Epithelial cell of proximal tubule (primary cell): ENCODE measurements around the gene TBX15. TPM values are rescaled to one million over a fixed set of nuclear protein-coding genes. Genes with fewer than 3 reads are reported as not detected.
A peak's percentile ranks its signal among the peaks of the same experiment; 100 is the strongest.

Experiments used
- DNase-seq: peaks from one replicate; pipeline ENCODE4 v3.0.0-alpha.2; 2011; ENCODE audit warnings: low read depth
- H3K4me3 ChIP-seq: 2 replicates; pipeline ENCODE4 v1.5.1; 2011; ENCODE audit warnings: low read depth, mild to moderate bottlenecking, low read length
- total RNA-seq: library from RNA; depleted of rRNA; stranded (reverse); fragments of >200 nt; gene quantifications from 2 replicates; pipeline ENCODE4 v1.2.3, GENCODE V29; 2015
- TF ChIP-seq, protein P1 (sequence below): conservative IDR thresholded peaks from 2 replicates; pipeline ENCODE4 v1.5.1; 2012; ENCODE audit warnings: low read depth, mild to moderate bottlenecking, low read length

The TBX15 gene
- total RNA-seq, 1 donor from 2014 or later: not detected

DNA sequence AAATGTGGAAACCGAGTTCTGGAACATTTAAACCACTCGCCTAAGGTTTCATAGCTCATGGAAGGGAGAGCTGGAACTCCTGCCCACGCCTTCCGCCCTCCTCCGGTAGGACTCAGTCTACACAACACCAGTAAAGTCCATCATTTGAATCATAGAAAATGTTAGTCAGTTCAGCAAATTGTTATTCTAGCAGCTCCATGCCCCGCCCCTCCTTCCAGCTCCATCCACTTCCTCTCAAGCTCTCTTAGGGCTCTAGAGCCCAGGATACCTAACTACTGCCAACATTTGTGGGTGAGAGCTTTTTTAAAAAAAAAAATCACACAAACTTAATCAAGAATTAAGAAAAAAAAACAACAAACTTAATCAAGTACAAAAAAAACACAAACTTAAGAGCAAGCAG lies 121.8 kb downstream of the TBX15 start:
- DNase-seq: no peak
- no peak overlapping the region for H3K4me3 ChIP-seq
- TF ChIP-seq, protein P1, sequence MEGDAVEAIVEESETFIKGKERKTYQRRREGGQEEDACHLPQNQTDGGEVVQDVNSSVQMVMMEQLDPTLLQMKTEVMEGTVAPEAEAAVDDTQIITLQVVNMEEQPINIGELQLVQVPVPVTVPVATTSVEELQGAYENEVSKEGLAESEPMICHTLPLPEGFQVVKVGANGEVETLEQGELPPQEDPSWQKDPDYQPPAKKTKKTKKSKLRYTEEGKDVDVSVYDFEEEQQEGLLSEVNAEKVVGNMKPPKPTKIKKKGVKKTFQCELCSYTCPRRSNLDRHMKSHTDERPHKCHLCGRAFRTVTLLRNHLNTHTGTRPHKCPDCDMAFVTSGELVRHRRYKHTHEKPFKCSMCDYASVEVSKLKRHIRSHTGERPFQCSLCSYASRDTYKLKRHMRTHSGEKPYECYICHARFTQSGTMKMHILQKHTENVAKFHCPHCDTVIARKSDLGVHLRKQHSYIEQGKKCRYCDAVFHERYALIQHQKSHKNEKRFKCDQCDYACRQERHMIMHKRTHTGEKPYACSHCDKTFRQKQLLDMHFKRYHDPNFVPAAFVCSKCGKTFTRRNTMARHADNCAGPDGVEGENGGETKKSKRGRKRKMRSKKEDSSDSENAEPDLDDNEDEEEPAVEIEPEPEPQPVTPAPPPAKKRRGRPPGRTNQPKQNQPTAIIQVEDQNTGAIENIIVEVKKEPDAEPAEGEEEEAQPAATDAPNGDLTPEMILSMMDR: no peak

DNA sequence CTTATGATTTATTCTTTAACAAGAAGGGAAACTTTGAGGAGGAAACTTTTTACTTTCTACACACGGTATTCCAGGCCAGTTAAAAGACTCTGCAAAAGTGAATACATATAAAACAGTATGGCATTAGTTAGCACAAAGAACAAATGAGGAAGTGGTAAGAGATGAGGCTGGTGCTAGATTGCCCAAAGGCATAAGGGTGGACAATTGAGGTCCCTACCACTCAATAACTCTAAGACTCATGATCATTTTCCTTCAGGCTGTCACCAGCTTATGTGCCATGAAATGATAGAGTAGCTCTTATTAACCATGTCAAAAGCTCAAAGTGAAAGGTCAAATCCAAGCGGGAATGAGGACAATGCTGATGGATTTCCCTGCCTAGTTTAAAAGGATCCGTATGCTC lies 124.5 kb downstream of the TBX15 start:
- TF ChIP-seq, protein P1: no peak
- DNase-seq: no peak
- H3K4me3 ChIP-seq: no peak overlapping the region

DNA sequence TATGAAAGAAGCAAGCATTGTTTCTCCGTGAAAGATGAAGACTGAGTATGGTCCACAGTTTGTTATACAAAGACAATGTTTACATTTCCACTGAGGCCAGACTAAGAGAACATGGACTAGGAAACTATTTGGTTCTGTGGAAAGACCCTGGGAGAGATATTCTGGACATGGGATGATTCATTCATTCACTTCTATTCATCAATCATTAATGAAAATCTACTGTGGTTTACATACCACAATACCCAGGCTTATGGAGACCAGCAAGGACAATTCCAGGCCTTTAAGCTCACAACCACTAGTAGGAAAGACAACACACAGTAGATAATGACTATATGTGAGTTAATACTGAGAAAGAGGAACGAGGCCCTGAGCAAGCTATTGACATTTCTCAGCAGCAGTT lies 125.4 kb downstream of the TBX15 start:
- TF ChIP-seq, protein P1: no peak
- peak; percentile 88 for DNase-seq
- no peak overlapping the region for H3K4me3 ChIP-seq

DNA sequence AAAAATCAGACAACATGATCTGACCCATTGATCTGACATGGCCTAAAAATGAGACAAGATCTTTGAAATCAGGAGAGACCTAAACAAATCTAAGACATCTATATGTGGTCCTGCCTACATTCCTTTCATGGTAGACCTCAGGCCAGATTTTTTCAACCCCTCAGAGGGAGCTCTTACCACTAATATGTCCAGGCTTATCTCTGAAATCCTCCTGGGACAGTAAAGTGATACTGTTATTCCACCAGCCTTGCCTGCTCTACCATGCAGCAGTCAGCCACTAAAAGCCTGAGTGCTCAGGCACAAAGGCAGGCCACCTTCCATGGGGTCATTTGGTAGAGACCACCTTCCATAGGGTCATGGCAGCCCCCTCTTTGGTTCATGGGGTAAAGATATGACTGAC lies 126.9 kb downstream of the TBX15 start:
- no peak for DNase-seq
- TF ChIP-seq, protein P1: no peak
- no peak overlapping the region for H3K4me3 ChIP-seq

DNA sequence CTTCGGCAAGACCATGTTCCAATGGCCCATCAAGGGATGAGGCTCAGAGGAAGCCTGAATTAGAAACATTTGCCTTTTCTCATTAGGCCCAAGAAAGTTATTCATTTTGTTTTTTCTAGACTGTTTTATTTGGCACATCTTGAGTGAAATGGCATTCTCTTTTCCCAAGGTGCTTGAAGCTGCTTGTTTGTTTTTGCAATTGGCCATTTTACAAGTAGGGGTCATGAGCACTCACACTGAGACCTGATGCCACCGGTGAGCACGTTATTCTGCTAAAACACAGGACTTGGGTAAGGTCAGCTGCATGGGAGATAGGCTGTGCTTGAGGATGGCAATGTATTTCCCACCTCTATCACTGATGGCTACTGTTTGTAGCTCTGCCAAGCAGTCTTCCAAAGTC lies 128.1 kb downstream of the TBX15 start:
- no peak overlapping the region for H3K4me3 ChIP-seq
- TF ChIP-seq, protein P1: no peak
- no peak for DNase-seq

DNA sequence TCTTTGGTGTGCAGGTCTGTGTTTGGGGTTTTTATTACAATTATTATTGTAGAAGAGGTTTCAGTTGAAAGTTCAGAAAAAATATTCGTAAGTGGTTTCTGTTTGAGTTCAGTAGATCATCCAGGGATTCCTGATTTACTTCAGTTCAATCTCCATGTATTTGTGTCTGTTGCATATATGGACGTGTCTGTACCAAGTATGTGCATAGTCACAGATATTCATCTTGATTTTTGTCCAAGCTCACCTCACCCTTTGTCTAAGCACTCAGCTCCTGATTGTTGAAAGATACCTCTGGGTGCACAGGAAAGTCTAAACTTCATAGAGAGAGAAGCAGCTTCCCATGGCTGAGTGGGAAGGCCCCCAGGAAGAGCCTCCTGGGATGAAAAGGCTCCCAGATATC lies 141.7 kb downstream of the TBX15 start:
- no peak overlapping the region for H3K4me3 ChIP-seq
- DNase-seq: no peak
- TF ChIP-seq, protein P1: no peak

DNA sequence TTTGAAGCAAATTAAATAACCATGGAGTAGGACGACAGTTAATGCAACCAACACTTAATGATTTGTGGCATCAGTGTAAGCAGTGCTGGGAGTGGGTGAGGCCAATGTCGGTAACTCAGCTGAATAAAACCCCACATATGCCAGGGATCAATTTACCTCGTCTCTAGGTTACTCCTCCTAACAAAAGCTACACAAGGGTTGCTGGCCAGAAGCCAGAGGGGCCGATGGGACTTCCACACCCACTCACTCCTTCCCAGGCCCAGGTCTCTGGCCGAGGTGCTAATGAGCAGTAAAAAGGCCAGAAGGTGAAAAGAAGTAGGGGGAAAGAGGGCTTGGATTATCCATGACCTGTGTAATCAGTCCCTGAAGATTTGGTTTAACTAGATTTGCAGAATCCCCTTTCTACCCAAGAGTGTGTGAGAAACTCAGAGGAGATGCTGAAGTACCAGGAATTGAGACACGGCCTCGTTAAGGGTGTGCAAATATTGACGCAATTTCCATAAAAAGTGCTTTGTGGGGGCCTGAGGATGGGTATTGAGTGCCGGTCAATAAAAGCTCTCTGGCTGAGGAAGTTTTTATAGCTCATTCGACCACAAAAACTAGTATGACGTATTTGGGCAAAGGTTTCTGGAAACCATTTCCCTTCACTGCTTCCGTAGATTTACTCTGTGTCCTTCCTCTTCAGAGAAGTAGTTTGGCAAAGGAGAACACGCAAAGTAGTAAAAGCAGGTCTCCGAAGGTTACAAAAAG lies 145.5 kb downstream of the TBX15 start:
- H3K4me3 ChIP-seq: no peak overlapping the region
- TF ChIP-seq, protein P1: no peak
- DNase-seq: peak; percentile 7
